DMS53 (cell line): Measurements from ENCODE around the gene OAF.
"Not testable (repeated sequence)": the region's sequence is repeated elsewhere in the genome, so short reads cannot be mapped to it uniquely, and the experiment has no call there.

Experiments
- DNase-seq: peaks from one replicate; lab custom pipeline; 2025; lab: John Stamatoyannopoulos, UW

OAF gene

DNA sequence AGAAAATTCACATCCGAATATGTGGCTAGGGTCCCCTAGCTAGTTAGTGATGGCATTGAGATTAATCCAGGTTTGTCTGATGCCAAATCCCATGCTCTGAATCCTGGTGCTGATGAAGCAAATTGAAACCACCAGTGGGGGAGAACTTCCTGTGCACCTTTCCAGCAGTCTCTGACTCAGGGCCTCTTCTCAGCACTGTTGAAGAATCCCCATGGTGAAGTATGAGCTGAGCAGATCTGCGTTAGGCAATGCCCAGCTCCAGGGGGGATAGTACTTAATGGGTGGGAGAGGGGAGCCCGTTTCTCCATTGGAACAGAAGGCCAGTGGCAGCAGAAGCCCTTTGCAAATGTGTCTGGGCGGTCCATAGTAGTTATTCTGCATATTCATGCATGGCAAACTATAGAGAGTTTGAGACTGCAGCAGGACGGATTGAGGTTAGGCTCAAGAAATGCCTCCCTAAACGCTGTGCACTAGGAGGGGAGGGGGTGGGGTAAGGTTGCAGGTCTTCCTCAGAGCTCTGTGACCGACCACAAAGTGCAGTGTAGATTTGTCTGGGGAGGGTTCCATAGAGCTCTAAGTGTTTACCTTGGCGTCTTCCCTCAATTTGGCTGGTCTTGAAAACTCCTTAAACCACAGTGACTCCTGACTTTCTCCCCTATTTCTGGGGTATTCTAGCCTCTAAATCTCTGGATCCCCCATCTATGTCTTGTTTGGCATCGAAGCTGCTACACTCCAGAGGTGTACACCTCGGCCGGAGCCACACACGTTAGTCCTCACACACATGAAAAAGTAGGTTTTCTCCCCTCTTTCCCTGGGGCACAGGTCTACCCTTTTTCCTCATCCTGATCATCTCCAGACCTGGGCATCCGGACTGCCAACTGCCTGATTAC is 33.9 kb downstream of the OAF start:
- no peak for DNase-seq

- no peak for DNase-seq
These were observed 34.6 kb downstream of the OAF start for GRCh38 chr11:120245434-120245833.

GRCh38 chr11:120248551-120249278 is 37.9 kb downstream of the OAF start:
- DNase-seq: no peak

DNA sequence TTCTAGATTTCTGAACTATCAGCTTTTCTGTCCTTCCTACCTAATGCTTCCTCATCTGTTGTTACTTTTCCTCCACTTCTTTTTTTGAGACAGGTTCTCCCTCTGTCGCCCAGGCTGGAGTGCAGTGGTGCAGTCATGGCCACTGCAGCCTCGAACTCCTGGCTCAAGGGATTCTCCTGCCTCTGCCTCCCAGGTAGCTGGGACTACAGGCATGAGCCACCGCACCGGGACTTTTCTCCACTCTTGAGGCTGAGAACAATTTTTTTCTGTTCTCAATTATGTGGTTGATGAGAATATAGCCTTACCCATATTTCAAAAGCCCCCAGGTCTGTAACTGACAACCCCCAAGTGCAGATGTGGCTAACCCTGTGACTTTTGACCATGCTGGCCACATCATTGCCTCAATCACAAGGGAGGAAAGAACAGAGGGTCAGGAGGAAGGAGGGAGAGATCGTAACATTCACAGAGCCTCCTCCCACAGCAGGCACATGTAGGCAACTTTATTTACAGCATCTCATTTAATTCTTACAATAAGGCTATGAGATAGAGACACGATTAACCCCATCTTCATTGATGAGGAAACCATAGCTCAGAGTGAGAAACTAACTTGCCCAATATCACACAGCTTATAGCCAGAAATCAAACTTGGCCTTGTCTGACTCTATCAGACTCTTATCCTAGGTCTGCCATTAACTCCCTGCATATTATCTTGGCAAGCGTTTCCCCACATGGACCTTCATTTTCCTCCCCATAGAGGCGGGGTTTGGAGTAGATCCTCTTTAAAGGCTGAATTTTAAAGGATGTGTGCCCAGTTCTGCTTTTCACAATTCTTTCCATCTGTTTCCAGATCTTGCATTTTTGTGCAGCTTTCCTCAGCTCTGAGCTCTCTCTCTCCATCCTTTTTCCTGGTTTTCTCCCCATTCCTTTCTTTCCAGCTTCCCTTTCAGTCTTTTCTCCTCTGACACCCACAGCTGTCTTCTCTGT is 38.7 kb downstream of the OAF start:
- no peak for DNase-seq

- DNase-seq: not testable (repeated sequence)
These were observed 42.5 kb downstream of the OAF start for GRCh38 chr11:120253377-120253776.

- DNase-seq: peak; percentile 10
These were observed 44.1 kb downstream of the OAF start for GRCh38 chr11:120254788-120255518.

- no peak for DNase-seq
These were observed 44.7 kb downstream of the OAF start for GRCh38 chr11:120255519-120255866.

DNA sequence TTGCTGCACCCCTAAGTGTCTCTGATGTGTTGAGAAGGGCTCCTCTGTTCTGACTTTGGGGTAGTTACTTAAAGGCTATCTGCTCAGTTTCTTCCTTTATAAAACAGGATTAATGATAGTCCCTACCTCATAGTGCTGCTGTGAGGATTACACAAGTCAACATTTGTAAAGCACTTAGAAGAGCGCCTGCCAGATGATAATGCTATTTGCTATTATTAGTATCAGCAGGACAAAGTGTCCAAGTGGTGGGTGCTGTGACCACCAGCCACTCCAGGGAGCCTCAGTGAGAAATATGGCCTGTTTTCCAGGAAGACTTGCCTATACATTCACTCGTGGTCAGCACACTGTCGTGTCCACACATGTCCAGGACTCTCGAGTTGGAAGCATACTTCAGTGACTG is 45.3 kb downstream of the OAF start:
- peak; percentile 25 for DNase-seq

DNA sequence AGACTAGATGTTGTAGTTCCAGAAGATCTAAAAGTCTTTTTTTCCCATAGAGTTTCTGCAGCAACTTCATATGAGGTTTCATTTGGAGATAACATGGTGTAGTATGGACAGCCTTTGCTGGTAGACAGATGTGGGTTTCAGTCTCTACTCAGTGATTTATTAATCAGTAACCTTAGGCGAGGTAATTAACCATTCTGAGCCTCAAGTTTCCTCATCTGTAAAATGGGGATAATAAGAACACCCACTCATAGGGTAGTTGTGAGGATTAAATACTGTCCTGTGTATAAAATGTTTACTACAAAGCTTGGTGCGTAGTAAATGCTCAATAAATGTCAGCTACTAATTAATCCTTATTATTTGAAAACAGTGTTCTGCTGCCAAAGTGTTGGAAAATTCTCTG is 45.9 kb downstream of the OAF start:
- no peak for DNase-seq

DNA sequence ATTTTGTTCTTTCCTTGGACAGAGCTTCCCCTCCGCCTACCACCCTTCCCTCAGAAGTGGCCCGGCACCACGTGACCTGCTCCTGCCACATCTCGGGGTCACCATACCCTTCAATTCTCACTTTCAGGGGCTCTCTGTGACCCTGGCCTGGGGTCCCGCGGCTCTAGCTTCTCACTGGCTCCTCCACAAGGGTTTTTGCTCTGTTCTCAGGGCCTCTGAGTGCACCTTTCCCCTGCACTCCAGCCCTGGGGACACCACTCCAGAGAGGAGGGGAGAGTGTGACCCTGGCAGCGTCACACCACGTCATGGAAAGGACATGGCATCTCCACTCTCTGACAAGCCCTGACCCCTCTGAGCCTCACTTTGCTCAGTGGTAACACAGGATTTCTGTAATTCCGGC is 46.5 kb downstream of the OAF start:
- DNase-seq: no peak

GRCh38 chr11:120258661-120259060 is 47.8 kb downstream of the OAF start:
- DNase-seq: no peak

DNA sequence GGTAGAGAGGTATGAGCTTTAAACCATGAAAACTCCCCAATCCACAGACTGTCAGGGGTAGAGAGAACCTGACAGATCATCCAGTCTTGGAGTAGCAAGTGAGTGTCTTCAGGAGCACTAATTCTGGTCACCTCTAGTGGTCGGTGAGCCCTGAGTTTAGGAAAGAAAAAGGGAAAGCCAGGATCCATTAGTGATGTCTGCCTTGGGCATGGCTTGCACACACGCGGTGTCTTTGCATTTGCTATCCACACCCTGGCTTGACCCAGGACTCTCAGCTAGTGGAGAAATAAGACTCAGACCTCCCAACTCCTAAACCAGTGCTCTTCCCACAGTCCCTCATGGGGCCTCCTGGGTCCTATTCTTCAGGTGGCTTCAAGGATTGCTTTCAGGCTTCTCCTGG is 48.4 kb downstream of the OAF start:
- DNase-seq: no peak

- no peak for DNase-seq
These were observed 49.2 kb downstream of the OAF start for GRCh38 chr11:120259988-120260565.

- no peak for DNase-seq
These were observed 49.8 kb downstream of the OAF start for GRCh38 chr11:120260616-120261015.

GRCh38 chr11:120261321-120261720 is 50.5 kb downstream of the OAF start:
- no peak for DNase-seq

GRCh38 chr11:120261931-120262330 is 51.1 kb downstream of the OAF start:
- no peak for DNase-seq

GRCh38 chr11:120267319-120267718 is 56.5 kb downstream of the OAF start:
- no peak for DNase-seq

- no peak for DNase-seq
These were observed 57.9 kb downstream of the OAF start for GRCh38 chr11:120268686-120269085.

DNA sequence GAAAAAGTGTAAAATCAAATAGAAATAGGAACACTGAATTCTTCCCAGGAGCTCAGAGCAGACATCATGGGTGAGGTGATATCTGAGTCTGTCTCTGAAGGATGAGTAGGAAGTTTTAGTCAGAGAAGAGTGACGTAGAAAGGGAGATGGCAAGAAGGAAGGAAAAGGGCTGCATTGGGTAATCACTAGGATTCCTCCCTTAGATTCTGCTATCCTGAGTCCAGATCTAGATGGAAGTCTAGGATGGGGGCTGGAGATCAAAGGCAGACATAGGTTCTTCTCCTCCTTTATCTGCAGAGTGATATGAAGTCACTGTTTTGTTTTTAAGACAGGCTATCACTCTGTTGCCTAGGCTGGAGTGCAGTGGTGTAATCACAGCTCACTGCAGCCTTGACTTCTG is 59.6 kb downstream of the OAF start:
- DNase-seq: no peak

- DNase-seq: no peak
These were observed 60.8 kb downstream of the OAF start for GRCh38 chr11:120271672-120272071.

GRCh38 chr11:120272303-120272702 is 61.5 kb downstream of the OAF start:
- DNase-seq: no peak
